HepG2 (cell line): ENCODE results near the gene DCDC1. TPM values are rescaled to one million over a fixed set of nuclear protein-coding genes. Genes with fewer than 3 reads are reported as not detected.

Source experiments
- ATAC-seq: fragments of 200-7000 bp; cut with Tn5 transposase; 3 replicates; pipeline ENCODE4 v1.9.1; 2020; ENCODE audit warnings: mild to moderate bottlenecking, moderate library complexity
- BruUV-seq: library from RNA; stranded (reverse); fragments of 400-500 nt; replicated peaks from 2 replicates; lab custom pipeline; 2021; lab: Mats Ljungman, UMichigan
- CTCF ChIA-PET: fragments of 300-600 bp; formaldehyde crosslinking; extraction: SDS; loops from one replicate; lab custom pipeline; 2021; ENCODE audit warnings: low total read pairs, inconsistent platforms, low intra/inter-chr PET ratio; lab: Yijun Ruan, JAX
- POLR2A ChIA-PET: fragments of 350-600 bp; sonication (Branson Sonifier 250); formaldehyde crosslinking; loops from one replicate; lab custom pipeline; 2020; ENCODE audit warnings: antibody characterized with exemption, inconsistent platforms; lab: Yijun Ruan, JAX
- DNase-seq: peaks from one replicate; pipeline ENCODE4 v3.0.0-alpha.2; 2015; ENCODE audit warnings: low spot score
- FAIRE-seq: peaks from 3 replicates; lab custom pipeline; 2011; peaks lifted over from hg19 to GRCh38; lab: Jason Lieb, UNC
- H2AFZ ChIP-seq: one replicate; pipeline ENCODE4 v1.6.1; 2011; ENCODE audit warnings: low read length, inconsistent platforms
- H3K27ac ChIP-seq: fragments of 300-600 bp; 3 replicates; pipeline ENCODE4 v1.8.0; 2011; ENCODE audit warnings: mixed run types, mild to moderate bottlenecking, mixed read lengths, low read length, inconsistent platforms; ENCODE audit not compliant: insufficient read depth; ENCODE audit errors: extremely low read length
- H3K27me3 ChIP-seq, 2 experiments: fragments of 200-600 bp in 1 of 2; 2 replicates in 1 of 2; 3 replicates in 1 of 2; pipeline versions ENCODE4 v1.6.0 to v1.8.0; 2011; ENCODE audit warnings: low read length in 2 of 2, mild to moderate bottlenecking in 2 of 2, moderate library complexity in 2 of 2, inconsistent platforms in 1 of 2; ENCODE audit not compliant: insufficient read depth in 2 of 2, control insufficient read depth in 1 of 2
- H3K36me3 ChIP-seq, 2 experiments: fragments of 200-600 bp in 1 of 2; replicated peaks in 1 of 2; 2 replicates in 1 of 2; 3 replicates in 1 of 2; pipeline versions ENCODE4 v1.5.1 to v1.8.0; 2011; ENCODE audit warnings: low read length in 2 of 2, inconsistent platforms in 1 of 2; ENCODE audit not compliant: insufficient read depth in 2 of 2, control insufficient read depth in 1 of 2
- H3K4me1 ChIP-seq: 2 replicates; pipeline ENCODE4 v1.5.1; 2012; ENCODE audit warnings: low read length, inconsistent platforms; ENCODE audit not compliant: insufficient read depth
- H3K4me2 ChIP-seq: 2 replicates; pipeline ENCODE4 v1.6.0; 2011; ENCODE audit warnings: low read depth, low read length, inconsistent platforms
- H3K4me3 ChIP-seq, 3 experiments: fragments of 200-600 bp in 1 of 3; sonication (generic), shearing (Covaris generic) in 1 of 3; replicated peaks in 1 of 3; 2 replicates each; pipeline ENCODE4 v1.5.1; 2011 to 2016; ENCODE audit warnings: low read length in 3 of 3, inconsistent platforms in 2 of 3, low read depth in 2 of 3, mild to moderate bottlenecking in 2 of 3, control low read depth in 1 of 3, mixed read lengths in 1 of 3; ENCODE audit not compliant: insufficient read depth in 1 of 3
- H3K79me2 ChIP-seq: one replicate; pipeline ENCODE4 v1.6.1; 2011; ENCODE audit warnings: low read length, inconsistent platforms; ENCODE audit not compliant: insufficient read depth
- H3K9ac ChIP-seq: 2 replicates; pipeline ENCODE4 v1.6.0; 2011; ENCODE audit warnings: mild to moderate bottlenecking, low read depth, low read length, inconsistent platforms; ENCODE audit not compliant: insufficient read depth
- H3K9me3 ChIP-seq: 2 replicates; pipeline ENCODE4 v1.5.1; 2012; ENCODE audit warnings: mild to moderate bottlenecking, low read length
- H4K20me1 ChIP-seq: 2 replicates; pipeline ENCODE4 v1.6.0; 2011; ENCODE audit warnings: inconsistent platforms, mild to moderate bottlenecking, low read length, moderate library complexity; ENCODE audit not compliant: insufficient read depth
- ATF3 ChIP-seq: sonication (generic); formaldehyde crosslinking; IDR thresholded peaks from 2 replicates; pipeline ENCODE4 v1.4.0; 2020; ENCODE audit warnings: missing genetic modification reagents
- CREB3 ChIP-seq: sonication (generic); formaldehyde crosslinking; IDR thresholded peaks from 2 replicates; pipeline ENCODE4 v1.5.0; 2020; ENCODE audit warnings: missing genetic modification reagents
- HMGXB3 ChIP-seq: sonication (generic); formaldehyde crosslinking; IDR thresholded peaks from 2 replicates; pipeline ENCODE4 v1.4.0; 2020; ENCODE audit warnings: missing genetic modification reagents, borderline replicate concordance
- MTERF4 ChIP-seq: sonication (generic); formaldehyde crosslinking; IDR thresholded peaks from 2 replicates; pipeline ENCODE4 v1.8.0; 2023; ENCODE audit warnings: mild to moderate bottlenecking, missing genetic modification reagents
- NR1H2 ChIP-seq: sonication (generic); formaldehyde crosslinking; IDR thresholded peaks from 2 replicates; pipeline ENCODE4 v1.8.1; 2022; ENCODE audit warnings: low read depth, missing genetic modification reagents, borderline replicate concordance
- PLSCR1 ChIP-seq: sonication (generic); formaldehyde crosslinking; IDR thresholded peaks from 2 replicates; pipeline ENCODE4 v1.5.0; 2020; ENCODE audit warnings: missing genetic modification reagents, mild to moderate bottlenecking, borderline replicate concordance
- RNF2 ChIP-seq: fragments of 450-650 bp; conservative IDR thresholded peaks from 2 replicates; pipeline ENCODE4 v1.6.1; 2016; ENCODE audit warnings: low read depth
- SIX1 ChIP-seq: sonication (generic); formaldehyde crosslinking; IDR thresholded peaks from 2 replicates; pipeline ENCODE4 v1.4.0; 2020; ENCODE audit warnings: missing genetic modification reagents, borderline replicate concordance
- SMYD3 ChIP-seq: sonication (generic); formaldehyde crosslinking; IDR thresholded peaks from 2 replicates; pipeline ENCODE4 v1.8.1; 2023; ENCODE audit warnings: mild to moderate bottlenecking, missing genetic modification reagents
- ZBTB34 ChIP-seq: sonication (generic); formaldehyde crosslinking; IDR thresholded peaks from 2 replicates; pipeline ENCODE4 v1.8.0; 2022; ENCODE audit warnings: mild to moderate bottlenecking, missing genetic modification reagents
- ZFP82 ChIP-seq: sonication (generic); formaldehyde crosslinking; IDR thresholded peaks from 2 replicates; pipeline ENCODE4 v1.5.1; 2020; ENCODE audit warnings: mild to moderate bottlenecking, missing genetic modification reagents, borderline replicate concordance
- ZMYM4 ChIP-seq: sonication (generic); formaldehyde crosslinking; IDR thresholded peaks from 2 replicates; pipeline ENCODE4 v1.8.1; 2023; ENCODE audit warnings: mild to moderate bottlenecking, missing genetic modification reagents
- ZNF12 ChIP-seq: sonication (generic); formaldehyde crosslinking; IDR thresholded peaks from 2 replicates; pipeline ENCODE4 v1.5.0; 2020; ENCODE audit warnings: missing genetic modification reagents
- ZNF264 ChIP-seq: sonication (generic); formaldehyde crosslinking; IDR thresholded peaks from 2 replicates; pipeline ENCODE4 v1.4.0; 2020; ENCODE audit warnings: missing genetic modification reagents
- ZNF501 ChIP-seq: sonication (generic); formaldehyde crosslinking; IDR thresholded peaks from 2 replicates; pipeline ENCODE4 v1.5.1; 2020; ENCODE audit warnings: mild to moderate bottlenecking, moderate library complexity, missing genetic modification reagents
- ZNF549 ChIP-seq: sonication (generic); formaldehyde crosslinking; IDR thresholded peaks from 2 replicates; pipeline ENCODE4 v1.5.0; 2020; ENCODE audit warnings: missing genetic modification reagents
- WGBS: methylation state at CpG from one replicate; pipeline ENCODE4 v1.1.6; 2017; ENCODE audit warnings: low lambda C conversion rate; 5-methylcytosine and 5-hydroxymethylcytosine counted together
- in situ Hi-C: cut with HindIII; loops from 2 replicates; pipeline ENCODE4 v1.10.0; 2017; ENCODE audit warnings: low pct_unique_long_range_greater_than_20kb; ENCODE audit not compliant: extremely low pct_ligation_motif_present
- intact Hi-C: fragments of 100-400 bp; cut with micrococcal nuclease; formaldehyde crosslinking; loops from one replicate; pipeline ENCODE4 v1.10.0; 2022; ENCODE audit not compliant: unreplicated experiment
- polyA plus RNA-seq, 8 experiments: library from polyadenylated mRNA; depleted of rRNA in 3 of 8; stranded (reverse) in 7 of 8; unstranded in 1 of 8; fragments of >200 nt; fragmentation: Illumina TruSeq in 4 of 8; extraction: Trizol in 4 of 8; gene quantifications; 2 replicates each; pipeline versions ENCODE4 v1.2.1 to v1.2.3, GENCODE V29; 2011 to 2016; ENCODE audit warnings: low read depth in 4 of 8, missing spikeins in 1 of 8, mixed read lengths in 1 of 8; ENCODE audit not compliant: insufficient read depth in 1 of 8
- total RNA-seq, 5 experiments: library from RNA; depleted of rRNA; stranded (reverse); fragments of >200 nt; fragmentation: Illumina TruSeq; extraction: Trizol; gene quantifications; 2 replicates each; pipeline ENCODE4 v1.2.3, GENCODE V29; 2016; ENCODE audit warnings: low read depth in 1 of 5

Gene DCDC1
- total and polyA plus RNA-seq, 2 of the 13 experiments (the other 11 are each of a cell fraction or from before 2014, with no cell fraction given): 0.12 to 0.27 TPM

GRCh38 chr11:31218847-31219246 is 150.7 kb downstream of the DCDC1 start:
- 3% methylated on average over 2 of the region's 2 CpGs for WGBS
- ChIA-PET CTCF (no interaction called here), POLR2A (no interaction called here)
- no peaks in the 10 kb centered on the region for H3K9me3 ChIP-seq
- no peaks in the 10 kb centered on the region for H3K4me1 ChIP-seq
- no peaks in the 10 kb centered on the region for H3K27me3 ChIP-seq
- H2AFZ ChIP-seq: no peak overlapping the region
- no peak overlapping the region for H3K9ac ChIP-seq
- no peak for DNase-seq
- no peak overlapping the region for H3K27ac ChIP-seq
- in situ Hi-C loops (no loop called here), intact Hi-C loops (no loop called here)
- H3K4me2 ChIP-seq: no peak overlapping the region
- H4K20me1 ChIP-seq: no peaks in the 10 kb centered on the region
- no TSS peak for BruUV-seq
- no peak for ATAC-seq
- H3K4me3 ChIP-seq: no peak overlapping the region
- no peak for FAIRE-seq
- no peaks in the 10 kb centered on the region for H3K36me3 ChIP-seq
- no peaks in the 10 kb centered on the region for H3K79me2 ChIP-seq
- TF ChIP-seq ZFP82 (CRISPR knock-in tag) (no peak), PLSCR1 (CRISPR knock-in tag) (no peak), SMYD3 (no peak), CREB3 (CRISPR knock-in tag) (no peak), SIX1 (CRISPR knock-in tag) (no peak), ZNF549 (CRISPR knock-in tag) (no peak), ZBTB34 (no peak), ZNF501 (no peak), ZMYM4 (no peak), NR1H2 (CRISPR knock-in tag) (no peak), RNF2 (no peak), ZNF12 (no peak), ZNF264 (CRISPR knock-in tag) (no peak), HMGXB3 (CRISPR knock-in tag) (no peak), ATF3 (CRISPR knock-in tag) (no peak), MTERF4 (CRISPR knock-in tag) (no peak)
